Left lung (tissue), 10 donors: ENCODE results near the gene SCAPER. TPM values are rescaled to one million over a fixed set of nuclear protein-coding genes. Genes with fewer than 3 reads are reported as not detected.

Experiments
- ATAC-seq: fragments of 200-7000 bp; cut with Tn5 transposase; one replicate; pipeline ENCODE4 v1.9.1; 2020; ENCODE audit warnings: moderate library complexity
- DNase-seq, 4 donors: peaks; one replicate each; pipeline ENCODE4 v3.0.0-alpha.2; 2013 to 2020
- H3K27ac ChIP-seq, 2 donors: fragments of 200-600 bp; sonication (generic) in 1 of 2; one replicate each; pipeline versions ENCODE4 v1.5.0 to v1.8.0; 2020 to 2021
- H3K27me3 ChIP-seq, 2 donors: fragments of 200-600 bp; sonication (generic) in 1 of 2; one replicate each; pipeline versions ENCODE4 v1.5.0 to v1.8.0; 2020 to 2021
- H3K36me3 ChIP-seq, 2 donors: fragments of 200-600 bp; sonication (generic) in 1 of 2; one replicate each; pipeline versions ENCODE4 v1.5.0 to v1.8.0; 2020 to 2021
- H3K4me1 ChIP-seq, 2 donors: fragments of 200-600 bp; one replicate each; pipeline ENCODE4 v1.8.0; 2021
- H3K4me3 ChIP-seq, 2 donors: fragments of 200-600 bp; sonication (generic) in 1 of 2; one replicate each; pipeline versions ENCODE4 v1.5.0 to v1.8.0; 2020 to 2021; ENCODE audit warnings: mild to moderate bottlenecking in 1 of 2
- H3K9me3 ChIP-seq, 2 donors: fragments of 200-600 bp; sonication (generic) in 1 of 2; one replicate each; pipeline versions ENCODE4 v1.5.0 to v1.8.0; 2020 to 2021
- intact Hi-C, 2 donors: fragments of 100-400 bp; cut with DNase I; formaldehyde crosslinking; loops; one replicate each; pipeline versions ENCODE4 v1.11.2 to v1.14.2; 2022
- polyA plus RNA-seq, 6 donors: library from polyadenylated mRNA; unstranded; fragments of 120-200 nt; gene quantifications; one replicate each; pipeline ENCODE4 v1.2.1, GENCODE V29; 2013; ENCODE audit not compliant: insufficient read length in 6 of 6
- total RNA-seq, 2 donors: library from RNA; stranded (reverse); fragmentation: NEBNext Ultra II Directional; extraction: Animal tissue kit (Norgen Biotek cat#: 25700); gene quantifications; one replicate each; pipeline ENCODE4 v1.2.1, GENCODE V29; 2021
- TF ChIP-seq, protein P1 (sequence below), 2 donors: fragments of 200-600 bp; sonication (generic) in 1 of 2; IDR thresholded peaks; one replicate each; pipeline versions ENCODE4 v1.5.0 to v1.8.0; 2021; ENCODE audit warnings: antibody characterized with exemption in 2 of 2
- donor health status: DM: no; HTN: yes; CAD: no.
- donor health status: DM: no; HTN: no; CAD: no.

SCAPER gene
- total and polyA plus RNA-seq, 8 donors: 18.3 to 30.0 (median 26.6) TPM

GRCh38 chr15:76339305-76340197, 565.6 kb downstream of the SCAPER start:
- Histone ChIP-seq H3K4me1 (peaks cover 14 to 84% of the 10 kb centered on the region in 2 donors), H3K27ac (no peak overlapping the region), H3K9me3 (no peaks in the 10 kb centered on the region), H3K27me3 (peaks cover 100% of the 10 kb centered on the region in 2 donors), H3K4me3 (peak overlapping the region in 1 of 2 donors; percentile 35), H3K36me3 (no peaks in the 10 kb centered on the region)
- TF ChIP-seq, protein P1, sequence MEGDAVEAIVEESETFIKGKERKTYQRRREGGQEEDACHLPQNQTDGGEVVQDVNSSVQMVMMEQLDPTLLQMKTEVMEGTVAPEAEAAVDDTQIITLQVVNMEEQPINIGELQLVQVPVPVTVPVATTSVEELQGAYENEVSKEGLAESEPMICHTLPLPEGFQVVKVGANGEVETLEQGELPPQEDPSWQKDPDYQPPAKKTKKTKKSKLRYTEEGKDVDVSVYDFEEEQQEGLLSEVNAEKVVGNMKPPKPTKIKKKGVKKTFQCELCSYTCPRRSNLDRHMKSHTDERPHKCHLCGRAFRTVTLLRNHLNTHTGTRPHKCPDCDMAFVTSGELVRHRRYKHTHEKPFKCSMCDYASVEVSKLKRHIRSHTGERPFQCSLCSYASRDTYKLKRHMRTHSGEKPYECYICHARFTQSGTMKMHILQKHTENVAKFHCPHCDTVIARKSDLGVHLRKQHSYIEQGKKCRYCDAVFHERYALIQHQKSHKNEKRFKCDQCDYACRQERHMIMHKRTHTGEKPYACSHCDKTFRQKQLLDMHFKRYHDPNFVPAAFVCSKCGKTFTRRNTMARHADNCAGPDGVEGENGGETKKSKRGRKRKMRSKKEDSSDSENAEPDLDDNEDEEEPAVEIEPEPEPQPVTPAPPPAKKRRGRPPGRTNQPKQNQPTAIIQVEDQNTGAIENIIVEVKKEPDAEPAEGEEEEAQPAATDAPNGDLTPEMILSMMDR (IDR thresholded peaks at IDR 0.05): no peak
- ATAC-seq: no peak
- intact Hi-C loops: no loop called here
- DNase-seq: peak in 1 of 4 donors; percentile 81

DNA sequence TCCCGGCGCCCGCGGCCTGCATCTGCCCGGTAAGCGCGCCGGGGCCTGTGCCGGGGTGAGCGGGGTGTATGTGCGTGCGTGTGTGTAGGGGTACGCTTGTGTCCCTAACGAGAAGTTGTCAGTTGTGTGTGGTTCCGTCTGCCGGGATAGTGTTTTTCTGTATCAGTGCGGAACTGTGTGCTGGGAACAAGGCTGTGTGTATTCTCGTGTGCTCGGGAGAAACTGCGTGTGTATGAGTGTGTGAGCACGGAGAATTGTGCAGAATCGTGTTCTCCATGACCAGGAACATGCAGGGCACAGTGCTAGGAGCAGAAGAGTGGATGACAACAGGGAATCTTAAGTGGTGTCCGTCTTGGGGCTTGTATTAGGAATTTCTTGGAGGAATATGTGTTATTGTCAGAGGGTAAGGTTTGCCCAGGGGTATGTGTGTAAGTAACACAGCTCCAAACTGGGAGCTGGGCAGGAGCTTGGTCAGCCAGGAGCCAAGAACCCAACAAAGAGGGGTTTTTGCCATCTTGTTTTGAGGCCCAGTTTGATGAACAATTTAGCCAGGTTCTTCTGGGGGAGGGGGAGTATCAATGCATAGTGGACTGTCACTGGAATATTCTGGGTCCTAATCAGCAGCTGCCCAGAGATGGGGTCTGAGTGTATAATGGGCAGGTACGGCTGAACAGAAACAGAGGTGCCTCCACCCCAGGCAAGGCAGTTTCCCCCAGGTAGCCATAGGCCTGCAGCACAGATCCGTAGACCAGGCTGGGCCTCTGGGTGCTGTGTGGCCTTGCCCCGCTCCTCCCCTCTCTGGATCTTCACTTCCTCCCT, 566.4 kb downstream of the SCAPER start:
- DNase-seq: no peak
- peak overlapping the region in 1 of 2 donors; percentile 18 for H3K4me3 ChIP-seq
- intact Hi-C loops: no loop called here
- TF ChIP-seq, protein P1 (IDR thresholded peaks at IDR 0.05): no peak
- no peak overlapping the region for H3K27ac ChIP-seq
- peaks cover 14 to 83% of the 10 kb centered on the region in 2 donors for H3K4me1 ChIP-seq
- no peaks in the 10 kb centered on the region for H3K9me3 ChIP-seq
- ATAC-seq: no peak
- H3K27me3 ChIP-seq: peaks cover 100% of the 10 kb centered on the region in 2 donors
- H3K36me3 ChIP-seq: no peaks in the 10 kb centered on the region

GRCh38 chr15:76337696-76338485, 567.2 kb downstream of the SCAPER start:
- DNase-seq (peak in 1 of 4 donors; percentile 80), ATAC-seq (no peak)
- intact Hi-C loops: no loop called here
- H3K36me3 ChIP-seq: no peaks in the 10 kb centered on the region
- H3K4me3 ChIP-seq: peak overlapping the region in 1 of 2 donors; percentile 18
- peaks cover 97 to 100% of the 10 kb centered on the region in 2 donors for H3K27me3 ChIP-seq
- TF ChIP-seq, protein P1 (IDR thresholded peaks at IDR 0.05): no peak
- H3K9me3 ChIP-seq: no peaks in the 10 kb centered on the region
- H3K27ac ChIP-seq: no peak overlapping the region
- H3K4me1 ChIP-seq: peaks cover 14 to 75% of the 10 kb centered on the region in 2 donors

- ATAC-seq (no peak), DNase-seq (no peak)
- Histone ChIP-seq H3K9me3 (no peaks in the 10 kb centered on the region), H3K27ac (peak overlapping the region in 1 of 2 donors; percentile 74), H3K27me3 (peaks cover 89 to 100% of the 10 kb centered on the region in 2 donors), H3K36me3 (no peaks in the 10 kb centered on the region), H3K4me1 (peaks cover 13 to 68% of the 10 kb centered on the region in 2 donors), H3K4me3 (peak overlapping the region in 1 of 2 donors; percentile 39)
- TF ChIP-seq, protein P1 (IDR thresholded peaks at IDR 0.05): no peak
- intact Hi-C loops: no loop called here
Observed at GRCh38 chr15:76337059-76337695, 568.0 kb downstream of the SCAPER start.
